Right renal cortex interstitium (tissue), 3 donors: ENCODE data around the gene ZNF549. TPM values are rescaled to one million over a fixed set of nuclear protein-coding genes. Genes with fewer than 3 reads are reported as not detected.

Experiments
- DNase-seq, 3 donors: peaks; one replicate each; pipeline ENCODE4 v3.0.0-alpha.2; 2013; ENCODE audit warnings: low read depth in 3 of 3, low spot score in 2 of 3
- polyA plus RNA-seq, 3 donors: library from polyadenylated mRNA; unstranded; fragments of 120-200 nt; gene quantifications; one replicate each; pipeline ENCODE4 v1.2.1, GENCODE V29; 2013; ENCODE audit not compliant: insufficient read length in 3 of 3

Gene ZNF549
- polyA plus RNA-seq, 3 donors = 13.3 to 14.8 (median 13.3) TPM

- DNase-seq = no peak
Measured at GRCh38 chr19:57566396-57567265, 39.5 kb downstream of the ZNF549 start.

GRCh38 chr19:57570707-57571106 is 43.6 kb downstream of the ZNF549 start:
- DNase-seq = no peak

- no peak for DNase-seq
Measured at GRCh38 chr19:57572415-57572947, 45.3 kb downstream of the ZNF549 start.

GRCh38 chr19:57576661-57577060 is 49.5 kb downstream of the ZNF549 start:
- DNase-seq = no peak

- DNase-seq = peak; percentile 97 to 99 (median 97)
Measured at GRCh38 chr19:57578487-57579205, 51.5 kb downstream of the ZNF549 start, which contains the start of gene ZNF416. Gene ZNF416 (minus strand): TSS chr19:57578911. CDS start chr19:57578704, 207 bp downstream.

GRCh38 chr19:57583104-57583520 is 56.0 kb downstream of the ZNF549 start:
- no peak for DNase-seq

- peak; percentile 85 to 93 (median 93) for DNase-seq
Measured at GRCh38 chr19:57583521-57584416, 56.6 kb downstream of the ZNF549 start, which contains the start of gene ZIK1. Gene ZIK1 (plus strand): TSS chr19:57584145. CDS start chr19:57584357, 212 bp downstream.

- no peak for DNase-seq
Measured at GRCh38 chr19:57587529-57587928, 60.4 kb downstream of the ZNF549 start.

GRCh38 chr19:57599377-57599760 is 72.2 kb downstream of the ZNF549 start:
- no peak for DNase-seq

- DNase-seq = peak; percentile 82 to 93 (median 87)
Measured at GRCh38 chr19:57599761-57600383, 72.7 kb downstream of the ZNF549 start, which contains the start of gene ZNF530. Gene ZNF530 (plus strand): TSS chr19:57599885. CDS start chr19:57604346, 4,461 bp downstream.

GRCh38 chr19:57606931-57607330 is 79.8 kb downstream of the ZNF549 start:
- no peak for DNase-seq

Other genes with a start within 250 kb of the ZNF549 start
- 1 to 10 TPM; 2.2 to 2.6 (median 2.3) TPM for gene ZNF460, start 246.9 kb upstream of the ZNF549 start, polyA plus RNA-seq
- gene ZNF543, start 206.9 kb upstream of the ZNF549 start, polyA plus RNA-seq = 1 to 10 TPM; 9.0 to 9.2 (median 9.1) TPM
- gene ZNF304, start 176.1 kb upstream of the ZNF549 start, polyA plus RNA-seq = 10 to 100 TPM; 18.2 to 20.1 (median 19.2) TPM
- 10 to 100 TPM; 15.6 to 19.3 (median 19.3) TPM for gene TRAPPC2B, start 163.8 kb upstream of the ZNF549 start, polyA plus RNA-seq
- gene ZNF547, start 163.8 kb upstream of the ZNF549 start, polyA plus RNA-seq = 1 to 10 TPM; 6.2 to 6.9 (median 6.8) TPM
- 10 to 100 TPM; 18.7 to 24.2 (median 19.2) TPM for gene ZNF548, start 137.5 kb upstream of the ZNF549 start, polyA plus RNA-seq
- gene ZNF17, start 116.2 kb upstream of the ZNF549 start, polyA plus RNA-seq = 10 to 100 TPM; 11.9 to 13.2 (median 12.0) TPM
- gene ZNF749, start 92.0 kb upstream of the ZNF549 start, polyA plus RNA-seq = 10 to 100 TPM; 13.9 to 14.5 (median 14.0) TPM
- gene VN1R1, start 70.2 kb upstream of the ZNF549 start, polyA plus RNA-seq = 1 to 10 TPM; 2.1 to 3.0 (median 2.4) TPM
- gene ZNF772, start 49.8 kb upstream of the ZNF549 start, polyA plus RNA-seq = 10 to 100 TPM; 20.6 to 23.9 (median 21.3) TPM
- 10 to 100 TPM; 19.1 to 27.7 (median 19.6) TPM for gene ZNF419, start 39.6 kb upstream of the ZNF549 start, polyA plus RNA-seq
- gene ZNF773, start 27.4 kb upstream of the ZNF549 start, polyA plus RNA-seq = 10 to 100 TPM; 12.3 to 16.4 (median 14.0) TPM
- 10 to 100 TPM; 21.6 to 25.6 (median 23.6) TPM for gene ZNF550, start 32.5 kb downstream of the ZNF549 start, polyA plus RNA-seq
- gene ZNF416, start 51.6 kb downstream of the ZNF549 start, polyA plus RNA-seq = 10 to 100 TPM; 10.5 to 11.1 (median 10.6) TPM
- gene ZIK1, start 56.8 kb downstream of the ZNF549 start, polyA plus RNA-seq = 10 to 100 TPM; 18.3 to 22.9 (median 21.1) TPM
- 1 to 10 TPM; 3.9 to 4.9 (median 4.9) TPM for gene ZNF530, start 72.5 kb downstream of the ZNF549 start, polyA plus RNA-seq
- 10 to 100 TPM; 28.2 to 30.0 (median 28.5) TPM for gene ZNF134, start 86.9 kb downstream of the ZNF549 start, polyA plus RNA-seq
- gene ZNF211, start 105.8 kb downstream of the ZNF549 start, polyA plus RNA-seq = 10 to 100 TPM; 36.7 to 40.3 (median 39.5) TPM
- under 1 TPM in 1 of 3 donors, not detected in 2; 0.06 TPM for gene ZSCAN4, start 141.6 kb downstream of the ZNF549 start, polyA plus RNA-seq
- gene ZNF551, start 154.6 kb downstream of the ZNF549 start, polyA plus RNA-seq = 10 to 100 TPM; 13.2 to 14.8 (median 13.5) TPM
- gene ZNF154, start 181.8 kb downstream of the ZNF549 start, polyA plus RNA-seq = 10 to 100 TPM; 24.1 to 27.6 (median 27.4) TPM
- 10 to 100 TPM; 20.7 to 21.4 (median 21.3) TPM for gene ZNF671, start 200.3 kb downstream of the ZNF549 start, polyA plus RNA-seq
- 10 to 100 TPM; 34.8 to 41.1 (median 38.1) TPM for gene ZNF776, start 219.5 kb downstream of the ZNF549 start, polyA plus RNA-seq
- 10 to 100 TPM; 20.8 to 22.3 (median 20.9) TPM for gene ZNF586, start 242.3 kb downstream of the ZNF549 start, polyA plus RNA-seq